IMR-90 (cell line): ENCODE results near the gene PTCHD4. TPM values are rescaled to one million over a fixed set of nuclear protein-coding genes. Genes with fewer than 3 reads are reported as not detected.

Source experiments
- ATAC-seq: fragments of 200-7000 bp; cut with Tn5 transposase; 2 replicates; pipeline ENCODE4 v1.9.1; 2020; ENCODE audit warnings: low read depth, mild to moderate bottlenecking, moderate library complexity
- BruUV-seq: library from RNA; stranded (reverse); fragments of 400-500 nt; replicated peaks from 2 replicates; lab custom pipeline; 2021; lab: Mats Ljungman, UMichigan
- CTCF ChIA-PET: fragments of 300-600 bp; formaldehyde crosslinking; extraction: SDS; loops from one replicate; lab custom pipeline; 2021; ENCODE audit warnings: antibody characterized with exemption; lab: Yijun Ruan, JAX
- POLR2A ChIA-PET: fragments of 300-600 bp; sonication (Branson Sonifier 250); formaldehyde crosslinking; loops from one replicate; lab custom pipeline; 2022; ENCODE audit warnings: antibody characterized with exemption; ENCODE audit not compliant: unreplicated experiment; lab: Charles Lee
- DNase-seq: peaks from one replicate; pipeline ENCODE4 v3.0.0; 2013
- H2AFZ ChIP-seq: replicated peaks from 2 replicates; pipeline ENCODE3; 2013; ENCODE audit warnings: low read length, mild to moderate bottlenecking; ENCODE audit not compliant: poor library complexity
- H2AK5ac ChIP-seq: 2 replicates; pipeline ENCODE4 v1.6.1; 2013; ENCODE audit warnings: low read depth, low read length, inconsistent platforms
- H2AK9ac ChIP-seq: replicated peaks from 2 replicates; pipeline ENCODE3; 2013; ENCODE audit warnings: mild to moderate bottlenecking, low read depth, low read length, moderate library complexity; ENCODE audit not compliant: poor library complexity
- H2BK120ac ChIP-seq: 2 replicates; pipeline ENCODE4 v1.6.1; 2013; ENCODE audit warnings: low read depth, low read length, inconsistent platforms
- H2BK15ac ChIP-seq: 3 replicates; pipeline ENCODE4 v1.6.1; 2013; ENCODE audit warnings: low read depth, low read length, inconsistent platforms
- H2BK20ac ChIP-seq: 2 replicates; pipeline ENCODE4 v1.6.1; 2013; ENCODE audit warnings: low read depth, mild to moderate bottlenecking, inconsistent platforms, low read length, moderate library complexity
- H2BK5ac ChIP-seq: 2 replicates; pipeline ENCODE4 v1.6.1; 2013; ENCODE audit warnings: mild to moderate bottlenecking, low read depth, low read length, inconsistent platforms; ENCODE audit not compliant: poor library complexity, severe bottlenecking
- H3K14ac ChIP-seq: replicated peaks from 2 replicates; pipeline ENCODE4 v1.6.1; 2013; ENCODE audit warnings: low read depth, low read length, inconsistent platforms
- H3K18ac ChIP-seq: 2 replicates; pipeline ENCODE4 v1.6.1; 2013; ENCODE audit warnings: low read depth, low read length, control low read depth
- H3K23ac ChIP-seq: 2 replicates; pipeline ENCODE4 v1.6.1; 2013; ENCODE audit warnings: low read depth, low read length, inconsistent platforms
- H3K27ac ChIP-seq: 2 replicates; pipeline ENCODE4 v1.5.1; 2013; ENCODE audit warnings: mild to moderate bottlenecking, control low read depth, low read length; ENCODE audit not compliant: insufficient read depth
- H3K27me3 ChIP-seq: 2 replicates; pipeline ENCODE4 v1.6.1; 2013; ENCODE audit warnings: low read length; ENCODE audit not compliant: control insufficient read depth, insufficient read depth
- H3K36me3 ChIP-seq: 2 replicates; pipeline ENCODE4 v1.6.1; 2013; ENCODE audit warnings: low read length, mixed read lengths; ENCODE audit not compliant: control insufficient read depth, insufficient read depth
- H3K4ac ChIP-seq: 2 replicates; pipeline ENCODE4 v1.6.1; 2013; ENCODE audit warnings: low read depth, low read length, inconsistent platforms
- H3K4me1 ChIP-seq: 2 replicates; pipeline ENCODE4 v1.6.1; 2013; ENCODE audit warnings: low read length, mixed read lengths; ENCODE audit not compliant: control insufficient read depth, insufficient read depth
- H3K4me2 ChIP-seq: 2 replicates; pipeline ENCODE4 v1.6.1; 2013; ENCODE audit warnings: low read depth, mild to moderate bottlenecking, control low read depth, low read length, moderate library complexity
- H3K4me3 ChIP-seq: 2 replicates; pipeline ENCODE4 v1.5.1; 2013; ENCODE audit warnings: low read depth, mild to moderate bottlenecking, control low read depth, low read length, moderate library complexity; ENCODE audit not compliant: insufficient read depth
- H3K56ac ChIP-seq: 2 replicates; pipeline ENCODE4 v1.6.1; 2013; ENCODE audit warnings: low read length, inconsistent platforms; ENCODE audit not compliant: insufficient read depth; ENCODE audit errors: extremely low read depth
- H3K79me1 ChIP-seq, 2 experiments: 2 replicates each; pipeline ENCODE4 v1.6.1; 2013; ENCODE audit warnings: low read length in 2 of 2, inconsistent platforms in 1 of 2, low read depth in 1 of 2
- H3K9ac ChIP-seq: 2 replicates; pipeline ENCODE4 v1.6.1; 2013; ENCODE audit warnings: low read depth, low read length, control low read depth
- H3K9me1 ChIP-seq: 2 replicates; pipeline ENCODE4 v1.6.1; 2013; ENCODE audit warnings: low read length, inconsistent platforms; ENCODE audit not compliant: insufficient read depth
- H3K9me3 ChIP-seq: 2 replicates; pipeline ENCODE4 v1.6.1; 2013; ENCODE audit warnings: low read length; ENCODE audit not compliant: control insufficient read depth, insufficient read depth
- H4K20me1 ChIP-seq: 2 replicates; pipeline ENCODE4 v1.6.1; 2013; ENCODE audit warnings: low read length, inconsistent platforms; ENCODE audit not compliant: insufficient read depth
- H4K5ac ChIP-seq: 2 replicates; pipeline ENCODE4 v1.6.1; 2013; ENCODE audit warnings: mild to moderate bottlenecking, low read depth, low read length, control low read depth
- H4K8ac ChIP-seq, 2 experiments: 2 replicates each; pipeline ENCODE4 v1.6.1; 2013; ENCODE audit warnings: low read depth in 2 of 2, low read length in 2 of 2, control low read depth in 1 of 2, inconsistent platforms in 1 of 2
- H4K91ac ChIP-seq: 2 replicates; pipeline ENCODE4 v1.6.1; 2013; ENCODE audit warnings: low read depth, low read length, inconsistent platforms; ENCODE audit not compliant: insufficient read depth
- BHLHE40 ChIP-seq: fragments of 150-350 bp; IDR thresholded peaks from 2 replicates; pipeline ENCODE4 v1.6.1; 2016; ENCODE audit warnings: mild to moderate bottlenecking, low read depth, low read length
- CEBPB ChIP-seq: IDR thresholded peaks from 2 replicates; pipeline ENCODE4 v1.6.1; 2012; ENCODE audit warnings: low read depth, low read length, improper control_type of control experiment
- CHD1 ChIP-seq: IDR thresholded peaks from 2 replicates; pipeline ENCODE4 v1.6.1; 2012; ENCODE audit warnings: low read depth, low read length, improper control_type of control experiment
- FOS ChIP-seq: fragments of 150-350 bp; IDR thresholded peaks from 2 replicates; pipeline ENCODE4 v1.6.1; 2016; ENCODE audit warnings: low read depth, low read length
- MAFK ChIP-seq: IDR thresholded peaks from 2 replicates; pipeline ENCODE4 v1.6.1; 2012; ENCODE audit warnings: low read depth, low read length, improper control_type of control experiment
- MAZ ChIP-seq: IDR thresholded peaks from 2 replicates; pipeline ENCODE4 v1.6.1; 2012; ENCODE audit warnings: low read depth, mild to moderate bottlenecking, low read length, improper control_type of control experiment, moderate library complexity, borderline replicate concordance
- MXI1 ChIP-seq: IDR thresholded peaks from 2 replicates; pipeline ENCODE4 v1.6.1; 2012; ENCODE audit warnings: low read depth, mild to moderate bottlenecking, low read length, moderate library complexity, borderline replicate concordance
- NFE2L2 ChIP-seq: fragments of 150-350 bp; IDR thresholded peaks from 2 replicates; pipeline ENCODE4 v1.6.1; 2016; ENCODE audit warnings: low read depth, mild to moderate bottlenecking, low read length
- POLR2A ChIP-seq: IDR thresholded peaks from 2 replicates; pipeline ENCODE4 v1.6.1; 2012; ENCODE audit warnings: mild to moderate bottlenecking, low read depth, low read length
- RCOR1 ChIP-seq: IDR thresholded peaks from 2 replicates; pipeline ENCODE4 v1.6.1; 2012; ENCODE audit warnings: mild to moderate bottlenecking, low read length, improper control_type of control experiment; ENCODE audit not compliant: insufficient replicate concordance
- RFX5 ChIP-seq: IDR thresholded peaks from 2 replicates; pipeline ENCODE4 v1.8.0; 2012; ENCODE audit warnings: low read depth, mild to moderate bottlenecking, low read length, moderate library complexity
- SMC3 ChIP-seq: fragments of 150-350 bp; IDR thresholded peaks from 2 replicates; pipeline ENCODE4 v1.6.1; 2016; ENCODE audit warnings: low read depth, mild to moderate bottlenecking, antibody characterized with exemption, low read length, moderate library complexity
- dilution Hi-C: fragments of 300-500 bp; cut with HindIII; formaldehyde crosslinking; loops from one replicate; pipeline ENCODE4 v1.14.3; 2018; ENCODE audit warnings: low sequenced_read_pairs; ENCODE audit not compliant: unreplicated experiment
- in situ Hi-C: fragments of 300-500 bp; cut with MboI; formaldehyde crosslinking; loops from 3 replicates; pipeline ENCODE4 v1.14.3; 2019; ENCODE audit warnings: low sequenced_read_pairs, inconsistent platforms, mixed read lengths
- intact Hi-C: fragments of 100-400 bp; cut with micrococcal nuclease; formaldehyde crosslinking; loops from 2 replicates; pipeline ENCODE4 v1.10.0; 2022
- polyA plus RNA-seq, 3 experiments: library from polyadenylated mRNA; depleted of rRNA; stranded (reverse); fragments of >200 nt; gene quantifications; 2 replicates each; pipeline ENCODE4 v1.2.3, GENCODE V29; 2012; ENCODE audit warnings: low replicate concordance in 1 of 3
- total RNA-seq: library from RNA; depleted of rRNA; stranded (reverse); fragments of >200 nt; gene quantifications from 2 replicates; pipeline ENCODE4 v1.2.3, GENCODE V29; 2012
- TF ChIP-seq, protein P1 (sequence below): fragments of 150-350 bp; IDR thresholded peaks from 2 replicates; pipeline ENCODE4 v1.6.1; 2016; ENCODE audit warnings: low read depth, mild to moderate bottlenecking, low read length, moderate library complexity, borderline replicate concordance
- TF ChIP-seq, protein P2 (sequence below): fragments of 150-350 bp; IDR thresholded peaks from 2 replicates; pipeline ENCODE4 v1.6.1; 2017; ENCODE audit warnings: mild to moderate bottlenecking, antibody characterized with exemption, low read length, low read depth
- TF ChIP-seq, protein P3 (sequence below): conservative IDR thresholded peaks from 2 replicates; pipeline ENCODE4 v1.5.1; 2012; ENCODE audit warnings: mild to moderate bottlenecking, low read depth, low read length, improper control_type of control experiment

Gene PTCHD4
- total and polyA plus RNA-seq, 2 of the 4 experiments (the other 2 are of a cell fraction), result 0.53 to 0.72 TPM

DNA sequence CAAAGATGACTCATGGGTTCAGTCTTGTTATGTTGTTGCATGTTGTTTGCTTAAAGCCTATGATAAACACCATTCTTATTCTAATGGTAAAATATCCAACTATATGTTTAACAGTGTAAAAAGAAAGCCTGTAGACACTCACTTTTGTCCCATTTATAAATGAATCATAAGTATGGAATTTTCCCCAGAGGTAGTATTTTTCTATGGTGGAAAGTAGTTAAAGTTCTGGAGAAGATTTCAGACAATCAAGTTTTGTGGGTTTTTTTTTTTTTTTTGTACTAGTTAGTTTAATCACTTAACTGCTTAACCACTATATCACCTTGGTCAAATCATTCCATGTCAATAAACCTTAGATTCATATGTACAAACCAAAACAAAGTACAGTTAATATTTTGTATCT lies 35.8 kb downstream of the PTCHD4 start:
- ATAC-seq, result no peak
- Histone ChIP-seq H2AK5ac (no peak overlapping the region), H3K4me3 (no peak overlapping the region), H4K5ac (no peak overlapping the region), H3K14ac (no peak overlapping the region), H2BK15ac (no peak overlapping the region), H3K9ac (no peak overlapping the region), H3K9me1 (no peaks in the 10 kb centered on the region), H3K4ac (no peak overlapping the region), H4K91ac (no peak overlapping the region), H2AFZ (no peak overlapping the region), H2BK5ac (no peak overlapping the region), H3K27ac (no peak overlapping the region), H3K79me1 (no peaks in the 10 kb centered on the region), H3K36me3 (no peaks in the 10 kb centered on the region), H3K23ac (no peak overlapping the region), H3K4me2 (no peak overlapping the region), H2BK20ac (no peak overlapping the region), H3K56ac (no peak overlapping the region), H4K8ac (no peak overlapping the region), H4K20me1 (no peaks in the 10 kb centered on the region), H2BK120ac (no peak overlapping the region), H3K9me3 (no peaks in the 10 kb centered on the region), H3K4me1 (no peaks in the 10 kb centered on the region), H3K27me3 (no peaks in the 10 kb centered on the region), H2AK9ac (no peak overlapping the region), H3K18ac (no peak overlapping the region)
- in situ Hi-C loops (no loop called here), intact Hi-C loops (no loop called here), dilution Hi-C loops (no loop called here)
- TF ChIP-seq NFE2L2 (no peak), SMC3 (no peak), BHLHE40 (no peak), CEBPB (no peak), POLR2A (no peak), MAFK (no peak), RCOR1 (no peak), CHD1 (no peak), MAZ (no peak), MXI1 (no peak), RFX5 (no peak), FOS (no peak)
- TF ChIP-seq, protein P1, sequence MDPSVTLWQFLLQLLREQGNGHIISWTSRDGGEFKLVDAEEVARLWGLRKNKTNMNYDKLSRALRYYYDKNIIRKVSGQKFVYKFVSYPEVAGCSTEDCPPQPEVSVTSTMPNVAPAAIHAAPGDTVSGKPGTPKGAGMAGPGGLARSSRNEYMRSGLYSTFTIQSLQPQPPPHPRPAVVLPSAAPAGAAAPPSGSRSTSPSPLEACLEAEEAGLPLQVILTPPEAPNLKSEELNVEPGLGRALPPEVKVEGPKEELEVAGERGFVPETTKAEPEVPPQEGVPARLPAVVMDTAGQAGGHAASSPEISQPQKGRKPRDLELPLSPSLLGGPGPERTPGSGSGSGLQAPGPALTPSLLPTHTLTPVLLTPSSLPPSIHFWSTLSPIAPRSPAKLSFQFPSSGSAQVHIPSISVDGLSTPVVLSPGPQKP, result no peak
- TF ChIP-seq, protein P2, sequence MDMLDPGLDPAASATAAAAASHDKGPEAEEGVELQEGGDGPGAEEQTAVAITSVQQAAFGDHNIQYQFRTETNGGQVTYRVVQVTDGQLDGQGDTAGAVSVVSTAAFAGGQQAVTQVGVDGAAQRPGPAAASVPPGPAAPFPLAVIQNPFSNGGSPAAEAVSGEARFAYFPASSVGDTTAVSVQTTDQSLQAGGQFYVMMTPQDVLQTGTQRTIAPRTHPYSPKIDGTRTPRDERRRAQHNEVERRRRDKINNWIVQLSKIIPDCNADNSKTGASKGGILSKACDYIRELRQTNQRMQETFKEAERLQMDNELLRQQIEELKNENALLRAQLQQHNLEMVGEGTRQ, result no peak
- TF ChIP-seq, protein P3, sequence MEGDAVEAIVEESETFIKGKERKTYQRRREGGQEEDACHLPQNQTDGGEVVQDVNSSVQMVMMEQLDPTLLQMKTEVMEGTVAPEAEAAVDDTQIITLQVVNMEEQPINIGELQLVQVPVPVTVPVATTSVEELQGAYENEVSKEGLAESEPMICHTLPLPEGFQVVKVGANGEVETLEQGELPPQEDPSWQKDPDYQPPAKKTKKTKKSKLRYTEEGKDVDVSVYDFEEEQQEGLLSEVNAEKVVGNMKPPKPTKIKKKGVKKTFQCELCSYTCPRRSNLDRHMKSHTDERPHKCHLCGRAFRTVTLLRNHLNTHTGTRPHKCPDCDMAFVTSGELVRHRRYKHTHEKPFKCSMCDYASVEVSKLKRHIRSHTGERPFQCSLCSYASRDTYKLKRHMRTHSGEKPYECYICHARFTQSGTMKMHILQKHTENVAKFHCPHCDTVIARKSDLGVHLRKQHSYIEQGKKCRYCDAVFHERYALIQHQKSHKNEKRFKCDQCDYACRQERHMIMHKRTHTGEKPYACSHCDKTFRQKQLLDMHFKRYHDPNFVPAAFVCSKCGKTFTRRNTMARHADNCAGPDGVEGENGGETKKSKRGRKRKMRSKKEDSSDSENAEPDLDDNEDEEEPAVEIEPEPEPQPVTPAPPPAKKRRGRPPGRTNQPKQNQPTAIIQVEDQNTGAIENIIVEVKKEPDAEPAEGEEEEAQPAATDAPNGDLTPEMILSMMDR, result no peak
- POLR2A ChIA-PET, result no interaction called here
- no TSS peak for BruUV-seq
- DNase-seq, result no peak
- CTCF ChIA-PET, result no interaction called here
